ENCODE results near the gene MBTPS2.

GRCh38 chrX:21799767-21800166, 39.6 kb upstream of the MBTPS2 start:
- TF ChIP-seq CTCF (IDR thresholded peaks at IDR 0.05; ENCODE audit: borderline replicate concordance, extremely low read depth, low read length, poor library complexity, severe bottlenecking): no peak
- TF ChIP-seq EZH2 (IDR thresholded peaks at IDR 0.05; ENCODE audit: borderline replicate concordance, low read depth, low read length, severe bottlenecking): no peak
